Measurements from ENCODE around the gene SLCO3A1.

GRCh38 chr15:91862891-91863504, 9.5 kb downstream of the SLCO3A1 start:
- TF ChIP-seq CTCF (tag by site-specific recombination; IDR thresholded peaks at IDR 0.05) (no peak), ZNF133 (tag by site-specific recombination; IDR thresholded peaks at IDR 0.05) (no peak), PRDM10 (tag by site-specific recombination; IDR thresholded peaks at IDR 0.05) (no peak), REST (tag by site-specific recombination; IDR thresholded peaks at IDR 0.05) (no peak), SCRT1 (tag by site-specific recombination; IDR thresholded peaks at IDR 0.05; ENCODE audit: borderline replicate concordance) (no peak), ZNF416 (tag by site-specific recombination; IDR thresholded peaks at IDR 0.05) (no peak), IKZF3 (tag by site-specific recombination; IDR thresholded peaks at IDR 0.05) (no peak), ZNF768 (tag by site-specific recombination; IDR thresholded peaks at IDR 0.05) (no peak)
- TF ChIP-seq, protein P1, sequence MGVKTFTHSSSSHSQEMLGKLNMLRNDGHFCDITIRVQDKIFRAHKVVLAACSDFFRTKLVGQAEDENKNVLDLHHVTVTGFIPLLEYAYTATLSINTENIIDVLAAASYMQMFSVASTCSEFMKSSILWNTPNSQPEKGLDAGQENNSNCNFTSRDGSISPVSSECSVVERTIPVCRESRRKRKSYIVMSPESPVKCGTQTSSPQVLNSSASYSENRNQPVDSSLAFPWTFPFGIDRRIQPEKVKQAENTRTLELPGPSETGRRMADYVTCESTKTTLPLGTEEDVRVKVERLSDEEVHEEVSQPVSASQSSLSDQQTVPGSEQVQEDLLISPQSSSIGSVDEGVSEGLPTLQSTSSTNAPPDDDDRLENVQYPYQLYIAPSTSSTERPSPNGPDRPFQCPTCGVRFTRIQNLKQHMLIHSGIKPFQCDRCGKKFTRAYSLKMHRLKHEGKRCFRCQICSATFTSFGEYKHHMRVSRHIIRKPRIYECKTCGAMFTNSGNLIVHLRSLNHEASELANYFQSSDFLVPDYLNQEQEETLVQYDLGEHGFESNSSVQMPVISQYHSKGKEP (tag by site-specific recombination; IDR thresholded peaks at IDR 0.05) = no peak
